ENCODE measurements around the gene MRPL43.
"Not testable (repeated sequence)": the region's sequence is repeated elsewhere in the genome, so short reads cannot be mapped to it uniquely, and the experiment has no call there.

Gene MRPL43
- total RNA-seq, result 39.0 to 42.0 reads per million in 2 donors

DNA sequence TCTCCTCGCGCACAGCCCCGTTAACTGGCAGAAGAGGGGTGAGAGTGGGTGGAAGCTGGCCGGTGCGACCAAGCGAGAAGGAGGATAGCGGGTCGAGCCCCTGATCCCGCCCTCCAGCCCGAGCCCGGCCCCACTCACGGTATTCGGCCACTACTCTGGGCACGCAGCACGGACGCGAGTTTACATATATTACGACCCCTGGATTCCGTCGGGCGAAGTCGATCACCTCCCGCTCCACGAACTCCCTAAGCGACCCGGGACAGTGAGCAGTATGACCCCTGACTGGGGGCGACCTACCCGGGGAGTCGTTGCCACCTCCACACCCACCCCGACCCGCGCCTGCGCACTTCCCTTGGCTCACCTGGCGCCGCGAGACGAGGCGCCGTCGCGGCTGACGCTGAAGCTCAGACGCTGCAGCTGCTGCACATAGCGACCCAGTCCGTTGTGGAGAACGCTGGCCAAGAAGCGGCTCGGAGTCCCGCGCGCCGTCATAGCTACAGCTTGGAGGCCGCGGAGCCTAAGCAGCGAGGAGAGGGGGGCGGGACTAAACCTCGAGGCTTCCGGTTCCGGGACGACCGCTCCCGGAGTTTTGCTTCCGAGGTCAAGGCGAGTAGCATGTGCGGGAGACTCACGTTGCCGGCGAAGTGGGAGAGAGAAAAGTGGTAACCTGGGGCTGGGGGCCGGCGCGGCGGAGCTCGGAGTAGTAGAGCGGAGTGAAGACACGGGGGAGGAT lies at the start of gene MRPL43, which contains the start of gene TWNK:
TSS of gene MRPL43 (minus strand) at position 546 of the 733 bp plus-strand sequence. CDS start at position 492, 54 bp downstream.
TSS of gene TWNK (plus strand) at position 592 of the 733 bp plus-strand sequence. CDS start 668 bp downstream, outside the sequence.
- DNase-seq, result peak; percentile 68

DNA sequence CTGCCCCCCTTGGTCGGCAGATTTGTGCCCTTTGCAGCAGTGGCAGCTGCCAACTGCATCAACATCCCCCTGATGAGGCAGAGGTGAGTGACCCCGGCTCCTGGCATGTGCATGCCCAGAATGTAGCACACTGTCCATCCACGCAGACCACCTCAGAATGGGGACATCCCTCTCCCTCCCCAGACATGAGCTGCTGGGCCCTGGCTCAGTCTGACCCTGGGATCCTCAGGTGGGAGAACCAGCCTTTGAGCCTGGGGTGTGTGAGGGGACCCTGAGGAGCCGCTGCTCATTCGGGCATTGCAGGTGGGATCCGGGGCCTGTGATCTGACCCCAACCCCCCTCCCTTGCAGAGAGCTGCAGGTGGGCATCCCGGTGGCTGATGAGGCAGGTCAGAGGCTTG lies 49.4 kb upstream of the MRPL43 start:
- no peak for DNase-seq

DNA sequence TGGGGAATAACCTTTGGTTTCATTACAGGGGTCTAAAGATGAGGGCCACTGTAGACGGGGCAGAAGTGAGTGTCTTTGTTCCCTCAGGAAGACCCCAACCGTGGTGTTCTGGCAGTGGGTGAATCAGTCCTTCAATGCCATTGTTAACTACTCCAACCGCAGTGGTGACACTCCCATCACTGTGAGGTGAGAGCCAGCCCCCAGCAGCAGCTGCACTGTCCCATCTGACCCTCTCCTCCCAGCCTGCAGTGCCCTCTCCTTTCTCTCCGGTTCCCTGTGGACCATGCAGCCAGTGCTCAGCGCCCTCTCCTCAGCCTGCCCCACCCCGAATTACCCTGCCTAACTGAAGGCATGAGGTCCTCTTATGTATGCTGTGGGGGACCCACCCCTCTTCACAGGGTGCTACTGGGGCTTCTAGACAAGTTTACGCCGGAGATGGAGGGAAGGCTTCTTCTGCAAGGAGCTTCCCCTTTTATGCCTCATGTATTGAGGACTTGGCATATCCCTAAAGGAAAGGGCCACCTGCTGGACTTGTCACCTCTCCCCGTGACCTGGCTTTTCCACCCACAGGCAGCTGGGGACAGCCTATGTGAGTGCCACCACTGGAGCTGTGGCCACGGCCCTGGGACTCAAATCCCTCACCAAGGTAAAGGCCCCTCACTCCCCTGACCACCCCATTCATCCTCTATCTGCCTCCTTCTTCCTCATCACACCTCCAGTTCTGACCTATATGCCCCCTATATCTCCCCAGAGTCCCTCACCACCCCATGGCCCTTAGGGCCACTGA lies 48.8 kb upstream of the MRPL43 start:
- DNase-seq, result no peak

DNA sequence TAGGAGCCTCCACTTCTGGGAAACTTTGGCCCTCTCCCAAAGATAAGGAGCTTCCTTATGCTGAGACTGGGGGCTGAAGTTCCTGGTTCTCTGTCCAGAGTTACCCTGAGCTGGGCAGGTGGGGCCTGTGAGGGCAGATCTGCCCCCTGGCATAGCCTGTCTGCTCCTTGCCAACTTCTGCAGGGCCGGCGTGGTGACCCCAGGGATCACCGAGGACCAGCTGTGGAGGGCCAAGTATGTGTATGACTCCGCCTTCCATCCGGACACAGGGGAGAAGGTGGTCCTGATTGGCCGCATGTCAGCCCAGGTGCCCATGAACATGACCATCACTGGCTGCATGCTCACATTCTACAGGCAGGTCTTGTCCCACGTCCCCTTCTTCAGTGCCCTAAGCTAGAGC lies 48.0 kb upstream of the MRPL43 start:
- no peak for DNase-seq

DNA sequence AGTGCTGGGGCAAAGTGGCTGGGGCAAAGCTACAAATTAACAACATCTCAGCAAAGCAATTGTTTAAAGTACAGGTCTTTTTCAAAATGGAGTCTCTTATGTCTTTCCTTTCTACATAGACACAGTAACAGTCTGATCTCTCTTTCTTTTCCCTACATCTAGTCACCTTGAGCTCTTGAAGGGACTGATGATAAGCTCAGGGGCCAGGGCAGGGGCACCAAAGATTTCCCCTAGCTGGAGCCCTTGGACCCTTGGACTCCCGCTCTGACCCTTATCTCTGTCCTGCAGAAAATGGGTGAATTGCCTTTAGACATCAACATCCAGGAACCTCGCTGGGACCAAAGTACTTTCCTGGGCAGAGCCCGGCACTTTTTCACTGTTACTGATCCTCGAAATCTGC lies 47.1 kb upstream of the MRPL43 start:
- not testable (repeated sequence) for DNase-seq

DNA sequence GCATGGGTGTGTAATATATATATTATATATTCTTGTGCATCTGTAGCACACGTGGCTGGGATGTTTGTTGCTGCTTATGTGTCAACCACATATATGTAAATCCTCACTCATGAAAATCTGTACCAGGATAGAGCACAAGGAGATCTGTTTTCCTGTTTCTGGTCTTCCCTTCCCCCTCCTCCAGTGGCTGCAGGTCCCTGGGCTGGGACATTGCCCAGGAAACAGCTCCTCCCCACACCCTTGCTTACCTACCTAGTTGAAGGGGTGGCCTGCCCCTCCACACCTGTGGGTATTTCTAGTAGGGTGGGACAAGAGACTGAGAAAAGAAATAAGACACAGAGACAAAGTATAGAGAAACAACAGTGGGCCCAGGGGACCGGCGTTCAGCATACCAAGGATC lies 46.0 kb upstream of the MRPL43 start:
- no peak for DNase-seq

DNA sequence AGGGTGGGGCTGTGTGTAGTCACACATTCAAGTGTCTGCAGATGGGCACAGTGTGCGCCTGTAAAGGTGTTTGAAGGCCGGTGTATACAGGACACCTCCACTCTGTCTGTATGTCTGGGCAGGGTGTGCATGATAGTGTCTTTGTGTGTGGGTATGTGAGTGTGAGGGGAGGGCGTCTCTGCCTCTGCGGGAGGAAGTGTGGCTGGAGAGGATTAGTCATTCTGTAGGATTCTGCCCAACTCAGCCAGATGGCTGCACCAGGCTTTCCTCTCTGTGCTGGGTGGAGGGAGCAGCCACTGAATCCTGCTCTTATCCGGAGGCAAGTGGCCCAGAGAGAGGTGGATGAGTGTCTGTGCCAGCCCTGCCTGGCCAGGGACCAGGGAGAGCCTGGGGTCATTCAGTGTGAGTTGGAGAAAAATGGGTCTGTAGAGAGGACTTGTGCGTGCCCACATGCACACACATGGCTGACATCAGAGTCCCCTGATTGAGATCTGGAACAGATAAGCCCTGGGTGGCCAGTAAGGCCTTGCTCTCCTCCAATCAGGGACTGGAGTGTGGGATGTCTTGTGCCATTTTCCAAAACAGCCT lies 45.4 kb upstream of the MRPL43 start:
- DNase-seq, result no peak

DNA sequence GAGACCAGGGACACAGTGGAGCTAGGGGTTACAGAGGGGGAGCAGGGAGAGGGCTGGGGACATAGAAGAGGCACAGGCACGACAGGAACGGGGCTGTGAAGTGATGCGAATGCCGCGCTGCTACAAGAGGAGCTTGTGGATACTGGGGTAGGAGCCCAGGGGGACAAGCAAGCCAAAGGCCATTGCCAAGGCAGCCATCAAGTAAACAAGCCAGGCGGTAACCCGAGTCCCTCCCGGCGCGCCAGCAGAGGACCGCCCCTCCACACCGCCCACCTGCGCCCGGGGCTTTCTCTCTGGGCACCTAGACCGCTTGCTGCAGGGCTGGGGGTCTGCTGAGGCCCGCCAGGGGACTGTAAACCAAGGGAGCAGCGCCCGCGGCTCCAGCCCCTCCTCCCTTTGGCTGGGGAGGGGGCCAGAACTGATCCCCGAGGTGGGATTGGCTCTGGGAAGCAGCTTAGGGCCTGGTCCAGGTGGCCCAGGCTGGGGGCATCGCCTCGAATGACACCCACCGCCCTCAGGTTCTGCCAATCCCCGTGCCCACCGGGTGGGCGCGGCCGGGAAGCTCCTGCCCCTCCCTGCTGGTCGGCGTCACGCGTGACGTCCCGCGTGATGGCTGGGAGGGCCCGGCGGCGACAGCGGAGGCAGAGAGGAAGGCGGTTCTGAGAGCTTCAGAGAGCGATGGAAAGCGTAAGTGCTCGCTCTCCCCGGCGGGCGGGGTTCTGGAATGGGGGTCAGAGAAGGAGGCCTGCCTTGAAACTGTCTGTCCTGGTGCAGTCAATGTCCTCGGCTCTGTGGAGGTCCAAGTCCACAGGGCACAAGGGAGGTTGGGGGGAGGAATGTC lies 44.7 kb upstream of the MRPL43 start:
- DNase-seq, result peak; percentile 78

DNA sequence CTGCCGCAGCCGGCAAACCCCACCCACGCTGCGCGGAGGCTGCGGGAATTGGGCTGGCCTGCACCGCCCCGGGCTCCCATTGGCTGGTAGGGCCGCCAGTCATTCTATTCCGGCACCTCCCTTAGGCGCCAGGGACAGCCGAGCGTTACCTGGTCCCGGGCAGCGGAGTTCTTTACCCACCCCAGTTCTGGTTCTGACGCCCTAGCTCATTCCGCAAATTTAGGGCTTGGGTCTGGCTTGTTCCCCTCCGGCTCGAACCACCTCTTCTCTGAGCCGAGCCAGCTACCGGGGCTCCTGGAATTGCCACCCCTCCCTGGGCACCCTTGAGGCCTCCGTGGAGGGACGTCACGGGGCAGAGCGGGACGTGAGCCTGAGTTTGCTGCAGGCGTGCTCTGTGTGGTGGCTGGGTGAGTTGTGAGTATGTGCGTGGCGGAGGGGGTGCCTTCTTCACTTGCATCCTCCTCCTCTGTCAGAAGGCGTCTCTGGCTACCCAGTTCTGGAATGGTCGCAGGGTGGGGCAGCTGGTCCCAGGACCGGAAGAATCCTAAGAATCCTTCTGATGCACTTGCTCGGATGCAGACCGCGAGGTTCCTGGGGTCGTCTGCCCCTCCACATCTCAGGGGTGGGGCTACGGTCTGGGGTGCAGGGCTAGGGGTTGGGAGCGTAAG lies 44.0 kb upstream of the MRPL43 start, which contains the start of the genes PDZD7 and SFXN3:
TSS of gene PDZD7 (minus strand) at position 2 of the 668 bp plus-strand sequence. CDS start 910 bp downstream, outside the sequence.
TSS of gene SFXN3 (plus strand) at position 107 of the 668 bp plus-strand sequence. CDS start 3,461 bp downstream, outside the sequence.
- DNase-seq, result peak; percentile 81

DNA sequence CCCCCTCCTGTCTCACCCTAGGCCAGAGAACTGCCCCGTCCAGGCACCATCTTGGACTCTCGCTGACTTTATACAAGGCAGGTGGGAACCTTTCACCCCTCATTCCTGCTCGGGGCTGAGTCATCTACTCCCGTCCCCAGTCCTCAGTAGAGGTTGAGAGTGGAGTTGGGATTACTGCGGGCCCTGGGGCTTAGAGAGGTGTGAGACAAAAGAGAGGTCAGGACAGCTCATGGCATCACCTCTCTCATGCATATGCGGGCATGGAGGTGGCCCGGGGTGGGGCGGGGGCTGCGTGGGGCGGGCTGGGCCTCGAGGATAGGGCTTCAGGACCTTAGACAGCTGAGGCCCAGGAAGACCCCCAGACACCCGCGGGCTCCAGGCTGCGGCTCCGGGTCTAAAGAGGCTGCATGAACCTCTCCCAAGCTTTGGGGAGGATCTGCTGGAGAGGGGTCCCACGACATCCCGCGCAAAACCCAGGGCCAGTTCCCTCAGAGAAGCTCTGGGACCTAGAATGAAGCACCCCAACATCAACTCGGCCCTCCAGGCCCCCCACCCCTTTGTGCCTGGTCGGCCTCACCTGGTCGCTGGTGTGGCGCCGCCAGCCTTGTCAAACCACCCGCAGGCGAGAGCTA lies 43.3 kb upstream of the MRPL43 start:
- no peak for DNase-seq

DNA sequence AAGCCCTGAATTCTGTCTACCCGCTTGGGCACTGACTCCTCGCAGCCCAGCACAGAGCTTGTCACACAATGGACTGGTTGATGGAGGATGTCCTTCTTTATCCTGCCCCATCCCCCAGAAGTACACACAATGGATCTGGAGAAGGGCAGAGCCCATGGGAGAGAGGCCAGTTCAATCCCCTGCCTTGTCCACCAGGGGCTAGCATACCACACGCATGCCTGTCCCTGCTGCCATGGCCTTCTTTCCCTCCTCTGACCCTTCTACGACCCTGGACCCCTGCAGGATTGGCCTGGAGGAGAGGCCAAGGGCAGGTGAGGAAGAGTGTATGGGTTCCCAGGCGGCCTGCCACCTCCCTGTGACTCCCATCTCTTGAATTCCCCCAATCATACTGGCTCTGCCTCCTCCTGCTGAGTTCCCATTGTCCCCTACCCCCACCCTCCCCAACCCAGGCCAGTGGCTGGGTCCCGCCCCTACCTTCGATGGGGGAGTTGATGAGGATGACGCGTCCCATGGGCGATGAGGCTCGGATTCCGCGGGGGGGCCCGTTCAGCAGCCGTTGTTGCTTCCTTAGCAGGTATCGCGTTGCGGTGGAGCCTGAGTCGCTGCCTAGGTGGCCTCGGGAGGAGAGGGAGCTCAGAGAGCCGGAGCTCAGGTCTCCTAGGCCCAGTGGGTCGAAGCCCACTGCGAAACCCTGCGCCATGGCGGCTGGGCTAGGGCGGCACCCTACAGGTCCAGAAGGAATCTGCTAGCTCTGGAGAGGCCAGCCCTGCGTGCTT lies 42.4 kb upstream of the MRPL43 start:
- DNase-seq, result no peak

DNA sequence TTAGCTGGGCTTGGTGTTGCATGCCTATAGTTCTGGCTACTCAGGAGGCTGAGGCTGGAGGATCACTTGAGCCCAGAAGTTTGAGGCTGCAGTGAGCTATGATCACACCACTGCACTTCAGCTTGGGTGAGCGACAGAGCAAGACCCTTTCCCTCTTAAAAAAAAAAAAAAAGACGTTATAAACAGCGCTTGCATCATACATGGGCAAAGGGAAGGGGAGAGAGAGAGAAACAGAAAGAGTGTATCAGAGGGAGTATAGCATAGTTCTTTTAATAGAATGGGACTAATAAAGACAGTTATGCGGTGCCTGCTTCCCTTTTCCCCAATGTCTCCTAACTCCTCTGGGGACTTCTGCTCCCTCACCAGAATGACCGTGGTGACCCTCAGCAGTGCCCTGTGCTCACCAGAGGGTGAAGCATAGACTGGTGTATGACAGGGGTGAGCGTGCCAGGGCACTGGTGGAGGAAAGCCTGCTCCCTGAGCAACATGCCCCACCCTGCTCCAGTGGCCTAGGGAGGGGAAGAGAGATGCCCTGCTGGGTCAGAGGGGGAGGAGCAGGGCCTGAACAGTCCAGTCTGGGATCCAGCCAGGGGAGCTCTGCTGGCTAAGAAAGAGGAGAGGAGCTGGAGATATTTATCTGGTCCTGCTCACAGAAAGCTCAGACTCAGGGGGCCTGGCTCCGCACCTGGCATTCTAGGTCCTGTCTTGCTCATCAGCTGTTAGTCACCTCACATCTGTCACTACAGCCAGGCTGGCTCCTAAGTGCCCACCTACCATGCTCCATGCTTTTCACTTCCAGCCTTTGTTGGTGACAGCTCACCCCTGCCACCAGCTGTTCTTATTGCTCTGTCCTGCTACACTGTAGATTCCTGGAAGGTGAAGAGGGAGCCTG lies 41.4 kb upstream of the MRPL43 start:
- no peak for DNase-seq

DNA sequence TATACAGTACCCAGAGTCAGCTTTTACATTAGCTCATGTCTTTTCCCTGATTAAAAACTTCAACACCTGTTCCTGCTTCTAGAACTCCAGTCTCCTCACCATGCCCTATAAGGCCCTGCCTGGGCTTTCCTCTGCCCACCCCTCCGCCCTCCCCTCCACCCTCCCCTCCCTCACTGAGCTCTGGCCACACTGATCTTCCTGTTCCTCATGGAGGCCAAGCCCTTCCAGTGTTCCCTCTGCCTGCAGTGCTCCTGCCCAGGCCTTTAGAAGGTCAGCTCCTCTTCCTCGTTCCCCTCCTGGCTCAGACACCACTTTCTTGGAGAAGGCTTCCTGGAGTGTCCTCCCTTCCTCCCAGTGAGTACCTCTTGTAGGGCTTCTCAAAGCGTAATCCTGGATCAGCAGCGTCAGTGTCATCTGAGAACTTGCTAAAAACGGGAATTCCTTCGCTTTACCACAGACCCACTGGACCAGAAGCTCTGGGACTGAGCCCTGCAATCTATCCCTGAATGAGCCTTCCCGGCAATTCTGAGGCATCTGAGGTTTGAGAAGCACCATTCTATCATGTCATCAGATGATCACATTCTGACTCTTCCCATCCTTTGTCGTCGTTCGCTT lies 39.9 kb upstream of the MRPL43 start:
- DNase-seq, result no peak

DNA sequence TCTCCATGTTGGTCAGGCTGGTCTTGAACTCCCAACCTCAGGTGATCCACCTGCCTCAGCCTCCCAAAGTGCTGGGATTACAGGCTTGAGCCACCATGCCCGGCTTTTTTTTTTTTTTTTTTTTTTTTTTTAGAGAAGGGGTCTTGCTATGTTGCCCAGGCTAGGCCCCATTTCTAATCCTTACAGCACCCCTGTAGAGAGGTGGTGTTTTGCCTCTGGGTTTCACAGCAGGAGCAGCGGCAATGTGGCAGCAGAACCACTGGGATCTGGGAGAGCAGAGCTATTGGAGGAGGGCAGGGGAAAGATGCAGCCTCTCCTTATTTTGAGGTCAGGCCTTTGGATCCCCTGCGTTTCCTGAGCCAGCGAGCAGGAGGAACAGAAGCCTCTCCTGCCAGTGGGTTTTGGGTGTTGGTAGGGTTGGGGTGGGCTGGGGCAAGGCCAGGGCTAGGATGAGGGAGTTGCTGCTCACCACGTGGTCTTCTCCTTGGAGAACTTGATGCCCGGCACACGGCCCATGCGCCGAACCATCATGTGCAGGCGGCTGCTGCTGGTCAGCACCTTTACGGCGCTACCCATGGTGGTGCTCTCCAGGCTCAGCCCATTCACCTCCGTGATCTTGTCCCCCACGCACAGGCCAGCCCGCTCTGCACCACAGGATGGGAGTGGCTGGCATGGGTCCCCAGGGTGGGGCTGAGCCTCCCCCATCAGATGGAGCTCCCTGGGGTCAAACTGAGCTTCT lies 35.8 kb upstream of the MRPL43 start:
- no peak for DNase-seq

DNA sequence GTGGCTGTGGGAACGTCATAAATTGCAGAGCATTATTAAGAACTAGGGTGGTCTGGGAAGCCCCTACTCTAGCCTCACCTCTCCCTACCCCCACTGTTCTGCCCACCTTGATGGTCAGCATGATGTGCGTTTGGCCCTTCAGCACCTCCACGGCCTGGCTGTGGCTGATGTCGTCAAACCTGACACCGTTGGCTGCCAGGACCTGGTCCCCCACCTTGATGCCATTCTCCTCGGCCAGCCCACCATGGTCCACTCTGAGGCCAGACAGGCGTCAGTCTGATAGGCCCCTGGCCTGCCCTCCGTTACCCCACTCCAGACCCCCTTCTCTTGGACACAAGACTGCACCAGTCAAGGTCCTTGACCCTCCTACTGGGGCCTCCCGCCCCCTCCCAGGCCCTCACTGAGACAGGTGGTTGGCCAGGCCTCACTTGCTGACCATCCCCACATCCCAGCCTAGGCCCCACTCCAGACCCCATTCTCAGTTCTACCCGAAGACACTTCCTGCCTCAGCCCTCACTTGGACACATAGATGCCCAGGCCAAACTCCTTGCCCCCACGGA lies 34.5 kb upstream of the MRPL43 start:
- no peak for DNase-seq

DNA sequence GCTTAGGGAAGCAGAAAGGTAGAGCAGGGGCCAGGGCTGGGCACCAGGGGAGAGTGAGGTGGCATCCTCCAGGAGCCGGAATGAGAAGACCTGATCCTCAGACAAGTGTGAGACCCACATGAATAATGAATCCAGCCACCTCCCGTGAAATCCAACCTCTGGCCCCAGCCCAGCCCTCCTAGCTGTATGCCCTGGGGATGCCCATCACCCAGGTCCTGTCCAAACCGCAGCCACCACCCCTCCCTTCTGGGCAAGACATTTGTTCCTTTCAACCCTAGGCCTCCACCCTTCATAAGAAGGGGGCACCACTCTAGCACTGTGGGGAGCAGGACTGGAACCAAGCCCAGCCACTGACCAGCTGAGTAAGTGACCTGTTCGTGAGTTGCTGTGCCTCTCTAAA lies 33.9 kb upstream of the MRPL43 start:
- DNase-seq, result no peak

DNA sequence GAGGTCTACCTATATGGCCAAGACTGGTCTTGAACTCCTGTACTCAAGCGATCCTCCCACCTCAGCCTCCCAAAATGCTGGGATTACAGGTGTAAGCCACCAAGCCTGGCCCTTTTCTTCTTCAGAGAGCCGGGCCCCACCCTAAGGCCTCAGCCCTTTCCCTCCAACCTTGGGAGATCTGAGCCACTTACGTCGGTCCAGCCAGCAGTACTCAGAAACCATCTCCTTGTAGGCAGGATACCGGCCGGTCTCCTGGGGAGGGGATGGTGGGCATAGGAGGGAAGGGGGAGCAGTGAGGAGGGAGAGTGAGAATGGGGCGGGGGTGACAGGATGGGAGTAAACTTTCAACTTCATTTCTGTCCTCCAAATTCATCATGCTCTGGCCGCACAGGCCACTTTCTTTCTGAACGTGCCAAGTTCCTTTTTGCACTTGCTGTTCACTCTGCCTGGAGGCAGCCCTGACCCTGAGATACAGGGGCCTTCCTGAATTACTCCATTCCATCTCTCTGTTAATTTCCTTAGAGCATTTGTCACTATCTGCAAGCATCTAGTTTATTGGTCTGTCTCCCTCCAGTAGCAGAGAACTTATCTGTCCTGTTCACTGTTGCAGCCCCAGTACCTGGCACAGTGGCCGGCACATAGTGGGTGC lies 33.3 kb upstream of the MRPL43 start:
- DNase-seq, result no peak

DNA sequence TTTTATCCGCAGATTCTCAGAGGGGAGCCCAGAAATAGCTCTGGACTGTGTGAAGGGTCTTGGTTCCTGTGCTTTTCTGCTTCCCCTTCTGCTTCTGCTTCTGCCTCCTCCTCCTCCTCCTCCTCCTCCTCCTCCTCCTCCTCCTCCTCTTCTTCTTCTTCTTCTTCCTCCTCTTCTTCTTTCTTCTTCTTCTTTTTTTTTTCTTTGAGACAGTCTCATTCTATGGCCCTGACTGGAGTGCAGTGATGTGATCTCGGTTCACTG lies 32.1 kb upstream of the MRPL43 start:
- no peak for DNase-seq
